ELR (cell line): ENCODE measurements around the gene MAGEA10.
"Not testable (repeated sequence)": the region's sequence is repeated elsewhere in the genome, so short reads cannot be mapped to it uniquely, and the experiment has no call there.

Experiments
- DNase-seq: peaks from one replicate; pipeline ENCODE4 v3.0.0-alpha.2; 2015; ENCODE audit warnings: low read depth

Gene MAGEA10

DNA sequence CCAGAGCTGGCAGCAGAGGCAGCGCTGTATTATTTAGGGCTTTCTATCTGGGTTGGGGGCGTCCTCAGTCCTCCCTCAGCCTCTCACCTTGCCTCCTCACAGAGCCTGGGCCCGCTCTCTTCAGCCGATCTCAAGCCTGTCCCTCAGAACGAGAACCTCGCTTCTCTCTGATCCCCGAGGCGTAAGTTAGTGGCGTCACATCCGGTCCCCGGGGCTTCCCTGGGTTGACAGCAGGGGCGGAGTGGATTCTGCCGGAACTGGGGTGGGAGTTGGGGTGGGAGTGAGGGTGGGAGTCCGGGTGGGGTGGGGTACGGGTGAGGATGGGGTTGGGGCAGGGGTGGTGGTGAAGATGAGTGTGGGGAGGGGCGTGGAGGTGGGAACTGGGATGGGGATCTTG, at the start of gene MAGEA10:
Gene MAGEA10, minus strand, starts transcription at position 190 of the 397 bp plus-strand sequence. CDS start 2,957 bp downstream, outside the sequence.
- no peak for DNase-seq

DNA sequence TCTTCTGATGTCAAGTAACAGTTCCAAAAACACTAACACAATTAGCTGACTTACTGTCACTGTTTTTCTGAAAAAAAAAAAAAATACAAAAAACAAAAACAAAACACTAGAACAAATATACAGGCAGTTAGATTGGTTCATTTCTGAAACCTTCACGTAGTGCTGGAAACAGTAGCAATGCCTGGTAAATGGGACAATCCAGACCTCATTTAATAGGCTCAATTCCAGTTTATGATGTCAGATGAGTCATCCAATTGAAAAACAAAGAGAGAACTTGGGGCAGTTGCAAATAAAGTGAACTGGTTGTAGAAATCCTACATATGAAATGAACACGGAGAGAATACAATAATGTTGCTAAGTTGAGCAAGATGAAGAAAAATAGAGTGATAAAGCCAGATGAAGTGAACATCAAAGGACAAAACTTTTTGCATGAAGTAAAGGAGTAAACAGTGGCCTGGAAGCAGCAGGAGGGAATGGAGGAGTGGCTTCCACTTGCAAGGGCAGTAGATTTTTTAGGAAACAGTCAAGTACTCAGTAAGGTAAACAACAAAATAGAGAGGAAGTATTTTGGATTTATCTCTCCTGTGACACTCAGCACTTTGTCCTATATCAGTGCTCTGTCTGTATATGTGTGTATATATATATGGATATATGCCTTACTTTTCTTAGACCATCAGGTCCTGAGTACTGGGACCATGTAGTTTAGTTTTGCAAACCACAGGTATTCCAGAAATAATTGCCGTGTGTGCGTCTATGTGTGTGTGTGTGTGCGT, 39.3 kb upstream of the MAGEA10 start:
- no peak for DNase-seq

GRCh38 chrX:152177052-152177451, 38.7 kb upstream of the MAGEA10 start:
- no peak for DNase-seq

- DNase-seq: not testable (repeated sequence)
Measured at GRCh38 chrX:152175892-152176291, 37.5 kb upstream of the MAGEA10 start.

- DNase-seq: not testable (repeated sequence)
Measured at GRCh38 chrX:152173923-152174322, 35.5 kb upstream of the MAGEA10 start.

- DNase-seq: no peak
Measured at GRCh38 chrX:152170621-152171020, 32.2 kb upstream of the MAGEA10 start.

DNA sequence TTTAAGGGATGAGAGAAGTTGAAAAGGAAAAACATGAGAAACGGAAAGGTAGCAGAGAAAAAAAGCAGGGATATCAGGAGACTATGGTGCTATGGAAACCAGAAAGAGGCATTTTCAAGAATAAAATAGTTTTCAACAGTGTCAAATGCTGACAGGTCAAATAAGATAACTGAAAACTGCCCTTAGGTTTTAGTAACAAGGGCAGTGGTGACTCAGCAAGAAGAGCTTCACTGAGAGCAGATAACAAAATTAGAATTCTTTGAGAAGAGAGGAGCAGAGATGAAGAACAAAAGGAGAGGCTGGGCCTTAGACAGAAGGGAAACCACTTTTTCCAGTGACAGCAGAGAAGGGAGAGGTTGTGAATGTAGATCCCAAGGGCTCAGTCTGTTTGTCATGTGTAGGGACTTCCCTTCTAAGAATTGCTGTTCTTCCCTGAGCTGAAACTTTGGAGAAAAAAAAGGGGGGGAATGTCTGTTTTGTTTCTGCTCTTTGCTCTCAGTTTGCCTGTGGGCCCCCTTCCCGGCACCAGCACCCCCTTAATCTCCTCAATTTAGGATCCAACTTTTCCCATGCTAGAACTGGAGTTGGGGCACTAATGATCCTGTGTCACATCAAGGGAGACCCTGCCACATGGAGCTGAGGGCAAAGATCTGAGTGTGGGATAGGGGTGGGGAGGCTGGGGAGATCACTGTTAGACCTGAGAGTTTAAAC, 26.8 kb upstream of the MAGEA10 start:
- DNase-seq: no peak

GRCh38 chrX:152157042-152157441, 18.7 kb upstream of the MAGEA10 start:
- DNase-seq: no peak

DNA sequence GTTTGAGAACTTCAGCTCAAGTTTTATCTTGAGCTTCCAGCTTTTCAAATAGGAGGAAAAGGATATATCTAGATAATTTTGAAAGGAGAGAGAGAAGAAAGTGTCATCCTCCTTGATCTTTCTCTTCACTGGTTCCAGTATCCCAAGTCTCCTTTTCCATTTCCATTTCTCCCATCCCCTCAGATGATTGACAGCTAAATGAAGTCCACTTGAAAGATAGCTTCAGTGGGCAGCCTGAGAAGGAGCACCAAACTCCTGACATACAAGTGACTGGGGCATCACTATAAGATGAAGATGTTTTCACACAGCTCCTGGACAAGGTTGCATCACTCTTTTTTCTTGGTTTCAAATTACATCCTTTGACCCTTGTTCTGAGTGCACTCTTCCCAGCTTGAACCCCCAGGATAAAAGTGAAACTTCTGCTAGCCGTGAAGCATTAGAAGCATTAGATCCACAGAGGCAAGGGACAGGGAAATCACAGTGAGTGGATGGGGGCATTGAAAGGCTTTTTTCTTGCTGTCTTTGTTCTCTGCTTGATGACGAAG, 17.5 kb upstream of the MAGEA10 start:
- no peak for DNase-seq

DNA sequence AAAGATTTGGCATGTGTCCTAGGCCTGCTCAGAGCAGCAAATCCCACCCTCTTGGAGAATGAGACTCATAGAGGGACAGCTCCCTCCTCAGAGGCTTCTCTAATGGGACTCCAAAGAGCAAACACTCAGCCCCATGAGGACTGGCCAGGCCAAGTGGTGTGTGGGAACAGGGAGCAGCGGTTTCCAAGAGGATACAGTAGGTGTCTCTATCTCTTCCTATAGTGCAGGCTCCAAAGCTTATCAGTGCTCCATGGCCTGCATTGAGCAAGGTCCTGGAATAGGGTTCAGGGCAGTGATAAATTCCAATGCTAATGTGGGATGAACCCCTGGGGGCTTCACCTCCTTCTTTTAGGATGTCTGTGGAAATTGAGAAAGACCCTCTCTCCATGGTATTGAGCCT, 15.7 kb upstream of the MAGEA10 start:
- no peak for DNase-seq

GRCh38 chrX:152151256-152151655, 12.9 kb upstream of the MAGEA10 start:
- DNase-seq: no peak

DNA sequence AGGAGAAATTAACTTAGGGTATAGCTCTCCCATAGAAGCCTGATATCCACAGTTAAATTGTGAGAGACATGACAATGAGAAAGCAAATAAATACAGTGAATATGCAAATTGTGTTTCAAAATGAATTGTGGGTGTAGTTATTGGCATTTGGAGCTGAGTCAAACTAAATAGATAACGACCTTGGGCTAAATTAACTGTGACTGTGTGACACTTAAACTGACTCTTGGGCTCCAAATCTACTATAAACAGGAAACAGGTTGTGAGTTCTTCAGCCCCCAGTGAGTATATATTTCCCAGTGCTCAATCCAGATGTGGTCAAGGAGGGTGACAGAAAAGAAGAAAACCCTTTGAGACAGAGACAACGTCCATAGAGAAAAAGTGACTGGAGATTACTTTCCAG, 11.3 kb upstream of the MAGEA10 start:
- no peak for DNase-seq

- no peak for DNase-seq
Measured at GRCh38 chrX:152139589-152139988, 1.2 kb upstream of the MAGEA10 start.

DNA sequence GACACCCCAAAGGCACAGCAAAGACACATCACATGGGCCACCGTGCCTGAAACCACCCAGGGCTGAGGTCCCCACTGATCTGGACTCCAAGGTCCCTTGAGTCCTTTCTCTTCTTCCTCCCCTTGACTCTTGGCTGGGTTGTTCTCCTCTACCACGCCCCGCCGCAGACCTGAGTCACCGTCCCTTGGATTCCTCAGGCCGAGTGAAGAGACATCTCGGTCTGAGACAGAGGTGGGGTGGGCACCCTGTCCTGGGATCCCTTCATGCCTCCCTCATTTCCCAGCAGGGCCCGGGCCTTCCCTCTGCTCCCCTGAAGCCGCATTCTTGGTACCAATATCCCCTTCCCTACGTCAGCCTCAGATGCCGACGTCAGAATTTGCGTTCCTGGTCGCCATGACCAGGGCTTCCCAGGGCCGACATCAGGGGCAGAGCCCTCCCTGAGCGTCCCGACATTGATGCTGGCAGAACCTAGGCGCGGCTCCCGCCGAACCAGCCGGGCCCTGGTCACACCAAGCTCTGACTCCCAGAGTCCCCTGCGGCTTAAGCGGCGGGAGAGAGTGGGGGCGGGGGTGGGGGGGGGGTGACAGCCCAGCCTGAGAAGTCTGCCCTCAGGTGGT, 498 bp downstream of the MAGEA10 start:
- no peak for DNase-seq

- DNase-seq: no peak
Measured at GRCh38 chrX:152136312-152136711, 2.1 kb downstream of the MAGEA10 start.

DNA sequence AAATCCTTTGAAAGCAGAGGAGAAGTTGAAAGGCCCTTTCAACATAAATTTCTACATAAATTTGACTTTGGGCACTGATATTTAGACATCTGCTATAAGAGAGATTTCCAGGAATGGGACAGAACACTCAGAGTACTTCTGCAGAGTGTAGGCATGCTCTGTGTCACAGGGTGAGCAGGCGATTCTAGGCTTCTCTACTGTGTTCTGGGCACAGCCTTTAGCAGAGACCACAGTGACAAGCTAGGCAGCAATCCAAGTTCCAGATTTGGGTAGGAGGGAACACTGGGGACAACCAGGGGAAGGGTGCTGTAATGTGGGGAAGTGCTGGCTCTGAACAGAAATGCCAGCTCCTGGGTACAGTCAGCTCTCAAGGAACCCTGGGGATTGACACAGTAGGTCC, 6.9 kb downstream of the MAGEA10 start:
- DNase-seq: no peak

GRCh38 chrX:152129069-152129844, 9.1 kb downstream of the MAGEA10 start:
- not testable (repeated sequence) for DNase-seq

GRCh38 chrX:152117305-152117704, 21.1 kb downstream of the MAGEA10 start:
- no peak for DNase-seq

GRCh38 chrX:152108527-152108926, 29.9 kb downstream of the MAGEA10 start:
- DNase-seq: no peak

- no peak for DNase-seq
Measured at GRCh38 chrX:152103866-152104265, 34.5 kb downstream of the MAGEA10 start.

GRCh38 chrX:152086141-152086540, 52.2 kb downstream of the MAGEA10 start:
- no peak for DNase-seq
